DOHH2 (cell line): ENCODE results near the gene LSM11.

Source experiments
- EZH2phosphoT487 ChIP-seq: fragments of 200-600 bp; sonication (generic); IDR thresholded peaks from 2 replicates; pipeline ENCODE4 v1.6.1; 2017; ENCODE audit warnings: borderline replicate concordance, mild to moderate bottlenecking, antibody characterized with exemption, low read length, moderate library complexity, mixed read lengths
- TF ChIP-seq, protein P1 (sequence below): fragments of 200-600 bp; sonication (generic); IDR thresholded peaks from one replicate; pipeline ENCODE4 v1.5.1; 2014; ENCODE audit warnings: antibody characterized with exemption, mild to moderate bottlenecking, low read depth, low read length; ENCODE audit not compliant: poor library complexity, severe bottlenecking

DNA sequence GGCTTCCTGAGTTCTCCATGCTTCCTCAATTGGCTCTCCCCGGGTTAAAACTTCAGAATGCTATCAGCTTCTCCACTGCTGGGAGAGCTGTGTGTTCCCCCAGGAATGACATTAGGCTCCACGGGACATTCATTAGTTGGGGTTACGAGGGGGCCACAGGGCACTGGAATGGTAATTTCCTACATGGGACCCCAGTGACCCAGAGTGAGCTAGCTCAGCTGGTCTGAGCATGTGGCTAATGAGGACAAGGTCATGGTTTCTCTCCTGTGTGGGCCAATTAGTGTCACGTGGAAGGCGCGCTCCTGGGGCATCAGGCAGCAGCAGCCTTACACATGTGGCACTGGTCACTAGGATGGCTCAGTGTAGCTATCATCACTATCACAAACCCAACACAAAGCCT, 21.0 kb downstream of the LSM11 start:
- TF ChIP-seq, protein P1, sequence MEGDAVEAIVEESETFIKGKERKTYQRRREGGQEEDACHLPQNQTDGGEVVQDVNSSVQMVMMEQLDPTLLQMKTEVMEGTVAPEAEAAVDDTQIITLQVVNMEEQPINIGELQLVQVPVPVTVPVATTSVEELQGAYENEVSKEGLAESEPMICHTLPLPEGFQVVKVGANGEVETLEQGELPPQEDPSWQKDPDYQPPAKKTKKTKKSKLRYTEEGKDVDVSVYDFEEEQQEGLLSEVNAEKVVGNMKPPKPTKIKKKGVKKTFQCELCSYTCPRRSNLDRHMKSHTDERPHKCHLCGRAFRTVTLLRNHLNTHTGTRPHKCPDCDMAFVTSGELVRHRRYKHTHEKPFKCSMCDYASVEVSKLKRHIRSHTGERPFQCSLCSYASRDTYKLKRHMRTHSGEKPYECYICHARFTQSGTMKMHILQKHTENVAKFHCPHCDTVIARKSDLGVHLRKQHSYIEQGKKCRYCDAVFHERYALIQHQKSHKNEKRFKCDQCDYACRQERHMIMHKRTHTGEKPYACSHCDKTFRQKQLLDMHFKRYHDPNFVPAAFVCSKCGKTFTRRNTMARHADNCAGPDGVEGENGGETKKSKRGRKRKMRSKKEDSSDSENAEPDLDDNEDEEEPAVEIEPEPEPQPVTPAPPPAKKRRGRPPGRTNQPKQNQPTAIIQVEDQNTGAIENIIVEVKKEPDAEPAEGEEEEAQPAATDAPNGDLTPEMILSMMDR: no peak
- no peak for TF ChIP-seq EZH2phosphoT487
